Measurements from ENCODE around the gene ZFYVE1. TPM values are rescaled to one million over a fixed set of nuclear protein-coding genes. Genes with fewer than 3 reads are reported as not detected.
"Not testable (repeated sequence)": the region's sequence is repeated elsewhere in the genome, so short reads cannot be mapped to it uniquely, and the experiment has no call there.

ZFYVE1 gene
- total and polyA plus RNA-seq, 10 of the 15 experiments (the other 5 are each of a cell fraction or from before 2014, with no cell fraction given), result 1.2 to 13.3 (median 6.4) TPM

GRCh38 chr14:72962336-72962754 lies 64.6 kb downstream of the ZFYVE1 start:
- H3K79me2 ChIP-seq (ENCODE audit: control insufficient read depth, insufficient read depth, low read length); RAD21 ChIA-PET (ENCODE audit: unreplicated experiment); H3K4me1 ChIP-seq (ENCODE audit: control insufficient read depth, insufficient read depth, low read length); in situ Hi-C loops (cut with MboI); ATAC-seq; H3K9ac ChIP-seq (ENCODE audit: control insufficient read depth, insufficient read depth, low read length); H3K27me3 ChIP-seq (replicated peaks in 1 of 2; ENCODE audit: control insufficient read depth in 2 of 2, insufficient read depth in 2 of 2, low read length in 1 of 2); FAIRE-seq; DNase-seq (ENCODE audit: low read depth, low spot score); intact Hi-C loops (cut with micrococcal nuclease; ENCODE audit: unreplicated experiment); H3K4me2 ChIP-seq (ENCODE audit: control insufficient read depth, insufficient read depth); H2AFZ ChIP-seq (ENCODE audit: control insufficient read depth, low read depth, low read length); H3K4me3 ChIP-seq; H3K27ac ChIP-seq (ENCODE audit: control insufficient read depth, insufficient read depth); H4K20me1 ChIP-seq (ENCODE audit: control insufficient read depth, insufficient read depth); SMC1A ChIA-PET (ENCODE audit: uncharacterized antibody, unreplicated experiment); BruUV-seq (replicated peaks); H3K9me3 ChIP-seq (replicated peaks; ENCODE audit: control insufficient read depth, insufficient read depth, low read length); POLR2A ChIA-PET: not testable (repeated sequence)
- peaks cover 3 to 12% of the 10 kb centered on the region in 2 experiments for H3K36me3 ChIP-seq (ENCODE audit: control insufficient read depth in 2 of 2, insufficient read depth in 2 of 2, low read length in 1 of 2)
- CTCF ChIA-PET, result interaction anchor here (1.1 kb wide), 1 partner anchor 15 kb away, joined by 3 read pairs; no protein-coding TSS in a partner anchor
- 86% methylated on average over 10 of the region's 10 CpGs for WGBS (ENCODE audit: insufficient coverage, insufficient replicate concordance, low lambda C conversion rate, missing lambda C conversion rate)

- Histone ChIP-seq H3K36me3 (ENCODE audit: control insufficient read depth in 2 of 2, insufficient read depth in 2 of 2, low read length in 1 of 2) (peaks cover 3 to 16% of the 10 kb centered on the region in 2 experiments), H3K4me1 (ENCODE audit: control insufficient read depth, insufficient read depth, low read length) (no peaks in the 10 kb centered on the region; the same call in 1 of the 2 replicates), H3K27me3 (replicated peaks in 1 of 2; ENCODE audit: control insufficient read depth in 2 of 2, insufficient read depth in 2 of 2, low read length in 1 of 2) (no peaks in the 10 kb centered on the region), H4K20me1 (ENCODE audit: control insufficient read depth, insufficient read depth) (no peaks in the 10 kb centered on the region), H3K27ac (ENCODE audit: control insufficient read depth, insufficient read depth) (no peak overlapping the region), H3K4me2 (ENCODE audit: control insufficient read depth, insufficient read depth) (no peak overlapping the region), H3K79me2 (ENCODE audit: control insufficient read depth, insufficient read depth, low read length) (no peaks in the 10 kb centered on the region), H3K9me3 (replicated peaks; ENCODE audit: control insufficient read depth, insufficient read depth, low read length) (no peaks in the 10 kb centered on the region), H2AFZ (ENCODE audit: control insufficient read depth, low read depth, low read length) (no peak overlapping the region), H3K4me3 (no peak overlapping the region), H3K9ac (ENCODE audit: control insufficient read depth, insufficient read depth, low read length) (no peak overlapping the region)
- ChIA-PET SMC1A (ENCODE audit: uncharacterized antibody, unreplicated experiment) (no interaction called here), POLR2A (no interaction called here), CTCF (interaction anchor here (1.1 kb wide), 1 partner anchor 14 kb away, joined by 3 read pairs; no protein-coding TSS in a partner anchor), RAD21 (ENCODE audit: unreplicated experiment) (no interaction called here)
- FAIRE-seq (no peak), ATAC-seq (no peak), DNase-seq (ENCODE audit: low read depth, low spot score) (no peak)
- in situ Hi-C loops (cut with MboI), result no loop called here
- intact Hi-C loops (cut with micrococcal nuclease; ENCODE audit: unreplicated experiment), result no loop called here
- 83% methylated on average over 10 of the region's 10 CpGs for WGBS (ENCODE audit: insufficient coverage, insufficient replicate concordance, low lambda C conversion rate, missing lambda C conversion rate)
- BruUV-seq (replicated peaks), result no TSS peak
- TF ChIP-seq SMARCA5 (IDR thresholded peaks at IDR 0.05), result no peak
- no peak for TF ChIP-seq JUNB (IDR thresholded peaks at IDR 0.05)
- TF ChIP-seq YY1 (IDR thresholded peaks at IDR 0.05; ENCODE audit: low read depth, low read length), result no peak
- TF ChIP-seq STAT1 (conservative IDR thresholded peaks at IDR 0.05), result no peak
- TF ChIP-seq SREBF1 (IDR thresholded peaks at IDR 0.05; ENCODE audit: low read length), result no peak
- no peak for TF ChIP-seq SMAD5 (IDR thresholded peaks at IDR 0.05; ENCODE audit: low read depth)
- TF ChIP-seq HDAC6 (IDR thresholded peaks at IDR 0.05; ENCODE audit: unreplicated experiment), result no peak
- TF ChIP-seq SKIL (IDR thresholded peaks at IDR 0.05; ENCODE audit: low read depth, poor library complexity, severe bottlenecking), result no peak
- TF ChIP-seq CUX1 (IDR thresholded peaks at IDR 0.05; ENCODE audit: insufficient replicate concordance, low read depth, low read length), result no peak
These were observed 65.1 kb downstream of the ZFYVE1 start for GRCh38 chr14:72961579-72962335.

Data from GM12878 (cell line).